ENCODE measurements around the gene RAET1G.

RAET1G gene

GRCh38 chr6:149942461-149942829 lies 19.5 kb upstream of the RAET1G start:
- no peak for DNase-seq (ENCODE audit: extremely low read depth, insufficient read length)
- no peak for TF ChIP-seq CTCF (IDR thresholded peaks at IDR 0.05; ENCODE audit: insufficient read depth, low read length, poor library complexity, severe bottlenecking)
- peaks cover 2% of the 10 kb centered on the region for H3K27me3 ChIP-seq (replicated peaks; ENCODE audit: control insufficient read depth, insufficient read depth, low read length)

GRCh38 chr6:149941583-149942460 lies 18.9 kb upstream of the RAET1G start, which contains the start of gene ULBP2:
Gene ULBP2 (plus strand): TSS chr6:149942014. CDS start chr6:149942073, 59 bp downstream.
- peak; percentile 79 for DNase-seq (ENCODE audit: extremely low read depth, insufficient read length)
- peak within 1 kb of the TSS; percentile 55 for H3K4me3 ChIP-seq (replicated peaks; ENCODE audit: low read depth, low read length)
- H3K27me3 ChIP-seq (replicated peaks; ENCODE audit: control insufficient read depth, insufficient read depth, low read length), result peaks cover 2% of the 10 kb centered on the region
- no peaks in the 10 kb centered on the region for H3K36me3 ChIP-seq (ENCODE audit: control insufficient read depth, insufficient read depth, low read length)
- no peak for TF ChIP-seq CTCF (IDR thresholded peaks at IDR 0.05; ENCODE audit: insufficient read depth, low read length, poor library complexity, severe bottlenecking)

More at GRCh38 chr6:149942461-149942829, 19.5 kb upstream of the RAET1G start:
- no peak overlapping the region for H3K4me3 ChIP-seq (replicated peaks; ENCODE audit: low read depth, low read length)
- H3K36me3 ChIP-seq (ENCODE audit: control insufficient read depth, insufficient read depth, low read length), result no peaks in the 10 kb centered on the region

DNA sequence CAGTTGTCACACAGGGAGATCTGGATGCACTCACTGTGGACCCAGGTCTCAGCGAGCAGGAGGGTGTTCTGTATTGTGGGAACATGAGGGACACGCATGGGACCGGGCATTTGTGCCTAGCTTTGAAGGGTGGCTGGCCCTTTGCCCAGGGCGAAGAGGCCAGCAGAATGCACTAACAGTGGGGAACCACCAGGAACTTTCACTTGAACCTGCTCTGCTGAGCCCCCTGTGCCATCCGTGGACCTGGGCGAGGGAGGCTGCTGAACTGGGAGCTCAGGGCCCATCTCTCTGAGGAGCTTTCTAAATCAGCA lies 17.7 kb upstream of the RAET1G start:
- no peak for TF ChIP-seq CTCF (IDR thresholded peaks at IDR 0.05; ENCODE audit: insufficient read depth, low read length, poor library complexity, severe bottlenecking)
- Histone ChIP-seq H3K4me3 (replicated peaks; ENCODE audit: low read depth, low read length) (no peak overlapping the region), H3K27me3 (replicated peaks; ENCODE audit: control insufficient read depth, insufficient read depth, low read length) (peaks cover 2% of the 10 kb centered on the region), H3K36me3 (ENCODE audit: control insufficient read depth, insufficient read depth, low read length) (no peaks in the 10 kb centered on the region)
- no peak for DNase-seq (ENCODE audit: extremely low read depth, insufficient read length)

DNA sequence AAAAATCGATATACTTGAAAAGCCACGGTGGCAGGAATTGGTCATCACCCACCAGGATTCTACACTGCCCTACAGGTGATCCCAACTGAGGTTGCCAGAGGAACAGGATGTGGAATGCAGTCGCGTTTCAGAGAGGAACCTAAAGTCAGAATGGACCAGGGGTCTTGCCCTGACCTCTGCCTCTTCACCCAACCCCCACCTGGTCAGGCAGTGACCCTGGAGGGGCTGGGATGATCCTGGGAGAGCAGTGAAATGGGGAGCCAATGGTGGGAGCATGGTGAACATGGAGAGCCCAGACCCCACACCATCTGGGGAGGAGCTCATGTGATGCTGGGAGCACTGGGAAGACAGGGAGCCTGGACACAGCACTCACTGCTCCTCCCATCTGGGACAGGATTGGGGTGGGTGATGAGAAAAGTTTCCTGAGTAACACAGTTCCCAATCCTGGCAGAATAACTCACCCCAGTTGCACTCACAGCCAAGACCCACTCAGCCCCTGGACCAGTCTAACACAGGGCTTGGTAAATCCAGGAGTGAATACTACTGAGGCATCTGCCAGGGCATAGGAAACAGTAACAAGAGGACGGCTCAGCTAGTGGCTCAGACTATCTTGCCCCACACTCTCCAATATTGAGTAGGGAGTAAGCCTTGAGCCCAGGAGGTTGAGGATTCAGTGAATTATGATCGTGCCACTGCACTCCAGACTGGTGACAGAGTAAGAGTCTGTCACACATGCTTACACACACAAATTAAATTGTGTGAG lies 17.2 kb upstream of the RAET1G start:
- TF ChIP-seq CTCF (IDR thresholded peaks at IDR 0.05; ENCODE audit: insufficient read depth, low read length, poor library complexity, severe bottlenecking), result no peak
- H3K27me3 ChIP-seq (replicated peaks; ENCODE audit: control insufficient read depth, insufficient read depth, low read length), result peaks cover 2% of the 10 kb centered on the region
- H3K4me3 ChIP-seq (replicated peaks; ENCODE audit: low read depth, low read length), result no peak overlapping the region
- H3K36me3 ChIP-seq (ENCODE audit: control insufficient read depth, insufficient read depth, low read length), result no peaks in the 10 kb centered on the region
- DNase-seq (ENCODE audit: extremely low read depth, insufficient read length), result no peak

GRCh38 chr6:149939356-149939648 lies 16.4 kb upstream of the RAET1G start:
- Histone ChIP-seq H3K36me3 (ENCODE audit: control insufficient read depth, insufficient read depth, low read length) (no peaks in the 10 kb centered on the region), H3K4me3 (replicated peaks; ENCODE audit: low read depth, low read length) (no peak overlapping the region; the same call in 1 of the 2 replicates), H3K27me3 (replicated peaks; ENCODE audit: control insufficient read depth, insufficient read depth, low read length) (peaks cover 3% of the 10 kb centered on the region)
- no peak for DNase-seq (ENCODE audit: extremely low read depth, insufficient read length)
- TF ChIP-seq CTCF (IDR thresholded peaks at IDR 0.05; ENCODE audit: insufficient read depth, low read length, poor library complexity, severe bottlenecking), result no peak

All from GM06990 (cell line).